HG03135 (cell line): ENCODE data around the gene MOV10L1.
"Not testable (repeated sequence)": the region's sequence is repeated elsewhere in the genome, so short reads cannot be mapped to it uniquely, and the experiment has no call there.

ENCODE experiments used
- ATAC-seq: cut with Tn5 transposase; IDR thresholded peaks from one replicate; pipeline ENCODE4 v1.9.1; 2021; ENCODE audit warnings: mild to moderate bottlenecking, moderate library complexity; ENCODE audit not compliant: unreplicated experiment

MOV10L1 gene

DNA sequence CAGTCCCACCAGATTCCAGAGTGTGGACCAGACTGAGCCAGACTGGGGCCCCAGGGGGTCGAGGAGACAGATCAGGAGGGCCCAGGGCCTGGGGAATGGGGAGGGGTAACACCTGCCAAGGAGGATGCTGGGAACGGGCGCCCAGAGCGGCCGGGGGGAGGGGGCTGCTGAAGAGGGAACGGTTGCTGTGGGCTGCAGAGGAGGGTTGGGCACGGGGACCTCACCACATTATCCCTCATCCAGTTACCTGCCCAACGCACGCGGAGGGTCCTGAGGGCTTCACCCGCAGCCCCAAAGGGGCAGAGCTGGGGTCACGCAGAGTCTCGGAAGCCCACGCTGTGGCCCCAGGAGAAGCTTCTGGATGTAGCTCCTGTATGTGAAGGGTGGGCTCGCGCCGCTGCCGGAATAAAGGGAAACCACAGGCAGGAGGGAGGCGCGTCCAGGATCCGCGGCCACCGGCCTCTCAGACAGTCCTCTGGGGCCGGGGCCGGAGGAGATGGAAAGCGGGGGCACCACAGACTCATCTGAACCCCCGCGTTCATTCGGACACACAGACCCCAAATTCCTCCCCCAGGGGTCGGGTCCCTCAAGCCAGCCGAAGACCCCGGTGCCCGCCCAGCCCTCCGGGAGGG lies 110.1 kb downstream of the MOV10L1 start:
- peak; percentile 4 for ATAC-seq

DNA sequence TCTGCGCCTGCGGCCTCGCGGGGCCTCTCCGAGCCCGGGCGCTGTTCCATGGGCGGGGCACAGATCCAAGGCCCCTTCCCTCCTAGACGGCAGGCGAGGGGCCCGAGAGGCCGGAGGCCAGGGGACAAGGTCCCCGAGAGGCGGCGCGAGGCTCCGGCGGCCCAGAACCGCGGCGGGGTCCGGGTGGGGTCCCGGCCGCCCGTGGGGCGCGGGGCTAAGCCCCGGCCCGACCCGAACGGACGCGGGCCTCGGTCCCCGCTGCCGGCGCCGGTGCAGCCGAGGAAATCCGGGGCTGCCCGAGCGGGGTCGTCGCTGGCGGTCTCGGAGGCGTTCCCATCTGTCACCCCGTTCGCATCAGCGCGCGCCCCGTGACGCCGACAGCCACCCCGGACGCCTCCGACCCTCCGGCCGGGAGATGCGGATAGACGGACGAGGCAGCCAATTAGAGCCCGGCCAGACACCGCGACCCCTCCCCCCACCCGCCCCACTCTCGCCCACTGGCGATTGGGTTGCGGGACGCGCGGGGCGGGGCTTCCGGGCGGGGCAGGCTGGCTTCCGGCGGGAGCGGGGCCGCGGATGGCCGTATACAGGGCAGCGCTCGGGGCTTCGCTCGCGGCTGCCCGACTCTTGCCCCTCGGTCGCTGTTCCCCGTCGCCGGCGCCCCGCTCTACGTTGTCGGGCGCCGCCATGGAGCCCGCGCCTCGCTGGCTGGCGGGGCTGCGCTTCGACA lies 110.8 kb downstream of the MOV10L1 start, which contains the start of gene SELENOO:
Gene SELENOO (plus strand): TSS at position 551 of the 730 bp plus-strand sequence. CDS start 26 bp downstream, at position 577.
- peak; percentile 59 for ATAC-seq

- ATAC-seq: peak; percentile 19
These were observed 111.7 kb downstream of the MOV10L1 start for GRCh38 chr22:50201191-50202129.

DNA sequence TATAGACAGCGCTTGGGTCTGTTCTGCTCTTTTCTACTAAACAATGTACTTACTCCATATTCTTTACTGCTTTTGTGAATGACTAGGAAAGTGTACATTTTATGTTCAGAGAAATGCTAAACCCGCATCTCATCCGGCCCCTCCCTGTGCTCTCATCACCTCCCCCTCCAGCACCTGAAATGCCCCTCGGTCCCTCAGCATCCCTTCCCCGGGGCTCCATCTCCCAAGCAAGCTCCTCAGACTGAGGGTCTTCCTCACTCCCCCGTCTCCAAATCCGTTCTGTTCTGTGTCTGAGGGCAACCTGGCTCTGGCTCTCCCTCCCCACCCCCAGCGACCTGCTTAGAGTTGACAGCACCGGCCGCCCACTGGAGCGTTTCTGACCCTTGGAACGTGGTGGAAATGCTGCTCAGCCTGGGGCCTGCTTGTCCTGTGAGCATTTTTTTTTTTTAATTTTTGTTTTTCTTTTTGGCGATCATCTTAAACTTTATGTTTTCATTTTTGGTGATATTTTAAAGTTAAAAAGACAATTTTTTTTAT lies 112.4 kb downstream of the MOV10L1 start:
- ATAC-seq: no peak

- no peak for ATAC-seq
These were observed 113.5 kb downstream of the MOV10L1 start for GRCh38 chr22:50203288-50203687.

DNA sequence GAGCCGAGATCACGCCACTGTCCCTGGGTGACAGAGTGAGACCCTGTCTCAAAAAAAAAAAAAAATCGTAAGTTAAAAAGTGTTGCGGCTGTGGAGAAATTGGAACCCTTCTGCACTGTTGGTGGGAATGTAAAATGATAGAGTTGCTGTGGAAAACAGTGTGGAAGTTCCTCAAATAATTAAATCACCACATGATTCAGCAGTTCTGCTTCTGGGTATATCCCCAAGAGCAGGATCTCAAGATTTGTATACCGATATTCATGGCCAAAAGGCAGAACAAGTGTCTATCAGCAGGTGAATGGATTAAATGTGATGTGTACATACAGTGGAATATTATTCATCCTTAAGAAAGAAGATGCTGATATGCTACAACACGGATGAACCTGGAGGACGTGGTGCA lies 114.8 kb downstream of the MOV10L1 start:
- no peak for ATAC-seq

DNA sequence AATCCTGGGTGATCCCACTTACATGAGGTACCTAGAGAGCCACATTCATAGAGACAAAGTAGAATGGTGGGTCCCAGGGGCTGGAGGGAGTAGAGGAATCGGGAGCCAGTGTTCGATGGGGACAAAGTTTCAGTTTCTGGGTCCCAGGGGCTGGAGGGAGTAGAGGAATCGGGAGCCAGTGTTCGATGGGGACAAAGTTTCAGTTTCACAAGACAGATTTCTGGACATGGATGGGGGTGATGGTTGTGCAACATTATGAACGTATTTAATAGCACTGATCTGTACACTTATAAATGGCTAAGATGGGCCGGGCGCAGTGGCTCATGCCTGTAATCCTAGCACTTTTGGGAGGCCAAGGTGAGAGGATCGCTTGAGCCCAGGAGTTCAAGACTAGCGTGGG lies 115.2 kb downstream of the MOV10L1 start:
- ATAC-seq: not testable (repeated sequence)

DNA sequence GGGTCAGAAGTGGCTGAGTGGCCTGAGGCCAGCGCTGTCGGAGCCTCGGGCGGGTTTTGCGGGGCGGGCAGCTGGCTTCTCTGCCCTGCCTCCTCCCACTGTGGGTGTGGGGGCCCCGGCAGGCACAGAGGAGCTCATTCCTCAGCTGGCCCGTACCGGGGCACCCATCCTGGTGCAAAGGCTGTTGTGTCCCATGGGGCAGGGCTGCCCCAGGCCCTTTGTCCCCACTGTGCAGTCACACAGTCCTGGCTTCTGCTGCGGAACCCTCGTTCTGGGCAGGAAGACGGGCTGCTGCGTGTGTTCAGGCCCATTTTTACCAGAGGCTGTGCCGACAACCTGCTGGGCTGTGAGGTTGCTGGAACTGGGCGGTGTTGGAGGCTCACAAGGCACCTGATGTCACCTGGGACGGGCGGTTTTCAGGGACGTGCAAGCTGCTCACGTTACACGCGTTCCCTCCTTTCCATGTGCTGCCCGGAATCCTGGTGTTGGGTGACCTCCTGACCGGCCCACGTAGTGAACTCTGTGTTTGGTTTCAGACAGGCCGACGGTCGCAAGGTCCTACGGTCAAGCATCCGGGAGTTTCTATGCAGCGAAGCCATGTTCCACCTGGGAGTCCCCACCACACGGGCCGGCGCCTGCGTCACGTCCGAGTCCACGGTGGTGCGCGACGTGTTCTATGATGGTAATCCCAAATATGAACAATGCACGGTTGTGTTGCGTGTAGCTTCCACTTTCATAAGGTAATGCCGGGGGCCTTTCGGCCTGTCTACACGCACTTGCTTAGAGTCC lies 116.2 kb downstream of the MOV10L1 start:
- ATAC-seq: no peak

- no peak for ATAC-seq
These were observed 116.8 kb downstream of the MOV10L1 start for GRCh38 chr22:50206599-50206998.

DNA sequence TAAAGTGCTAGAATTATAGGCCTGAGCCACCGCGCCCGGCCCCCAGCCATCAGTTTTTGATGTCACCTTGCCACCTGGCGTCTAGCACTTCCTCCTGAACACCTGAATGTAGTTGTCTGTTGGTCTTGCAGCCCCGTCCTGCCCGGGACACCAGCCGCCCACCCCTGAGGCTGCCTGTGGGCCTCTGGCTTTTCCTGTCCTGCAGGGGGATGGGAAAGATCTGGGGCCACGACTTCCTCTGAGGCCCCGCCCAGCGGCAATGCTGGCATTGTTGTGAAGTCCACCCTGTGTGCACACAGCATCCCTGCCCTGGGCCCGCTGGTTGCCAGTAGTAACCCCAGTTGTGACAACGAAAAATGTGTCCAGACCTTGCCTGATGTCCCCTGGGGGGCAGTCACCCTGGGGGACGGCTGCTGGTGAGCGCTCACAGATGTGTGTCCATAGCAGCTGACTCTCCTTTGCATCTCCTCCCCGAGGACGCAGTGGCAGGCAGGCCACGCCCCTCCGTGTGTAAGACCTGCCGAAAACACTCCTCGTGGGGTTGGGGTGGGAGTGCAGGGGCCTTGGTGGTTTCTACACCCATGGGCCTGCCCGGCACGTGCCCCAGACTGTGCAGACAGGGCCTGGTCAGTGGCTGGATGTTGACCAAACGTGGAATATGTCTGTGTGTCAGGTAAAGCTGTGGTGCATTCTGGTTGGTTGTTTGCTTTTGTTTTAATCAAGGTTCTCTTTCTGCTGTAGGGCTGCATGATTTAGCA lies 117.8 kb downstream of the MOV10L1 start:
- no peak for ATAC-seq

- ATAC-seq: no peak
These were observed 118.7 kb downstream of the MOV10L1 start for GRCh38 chr22:50208430-50208938.

GRCh38 chr22:50208939-50209892 lies 119.4 kb downstream of the MOV10L1 start:
- ATAC-seq: no peak

- no peak for ATAC-seq
These were observed 120.1 kb downstream of the MOV10L1 start for GRCh38 chr22:50209893-50210292.

DNA sequence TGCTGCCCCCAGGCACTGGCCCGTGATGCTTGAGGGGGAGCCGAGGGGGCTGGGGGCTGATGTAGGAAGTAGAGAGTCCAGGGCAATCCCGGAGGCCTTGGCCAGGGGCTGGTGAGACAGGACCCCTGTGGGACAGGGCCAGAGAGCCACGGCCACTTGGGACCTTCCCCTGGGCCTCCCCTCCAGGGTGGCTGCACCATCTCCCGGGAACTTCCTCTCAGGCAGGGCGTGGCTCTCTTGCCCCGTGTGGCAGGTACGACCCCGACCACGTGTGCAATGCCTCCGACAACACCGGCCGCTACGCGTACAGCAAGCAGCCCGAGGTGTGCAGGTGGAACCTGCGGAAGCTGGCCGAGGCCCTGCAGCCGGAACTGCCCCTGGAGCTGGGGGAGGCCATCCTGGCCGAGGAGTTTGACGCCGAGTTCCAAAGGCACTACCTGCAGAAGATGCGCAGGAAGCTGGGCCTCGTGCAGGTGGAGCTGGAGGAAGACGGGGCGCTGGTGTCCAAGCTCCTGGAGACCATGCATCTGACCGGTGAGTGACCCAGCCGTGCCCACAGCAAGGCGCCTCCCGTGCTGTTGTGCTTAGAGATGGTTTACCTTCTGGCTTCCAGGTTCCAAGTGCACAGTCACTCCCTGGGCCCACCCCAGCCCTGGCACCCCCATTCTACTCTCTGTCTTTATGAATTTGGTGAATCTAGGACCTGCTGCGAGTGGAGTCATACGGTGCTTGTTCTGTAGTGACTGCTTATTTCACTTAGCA lies 120.8 kb downstream of the MOV10L1 start:
- ATAC-seq: no peak

DNA sequence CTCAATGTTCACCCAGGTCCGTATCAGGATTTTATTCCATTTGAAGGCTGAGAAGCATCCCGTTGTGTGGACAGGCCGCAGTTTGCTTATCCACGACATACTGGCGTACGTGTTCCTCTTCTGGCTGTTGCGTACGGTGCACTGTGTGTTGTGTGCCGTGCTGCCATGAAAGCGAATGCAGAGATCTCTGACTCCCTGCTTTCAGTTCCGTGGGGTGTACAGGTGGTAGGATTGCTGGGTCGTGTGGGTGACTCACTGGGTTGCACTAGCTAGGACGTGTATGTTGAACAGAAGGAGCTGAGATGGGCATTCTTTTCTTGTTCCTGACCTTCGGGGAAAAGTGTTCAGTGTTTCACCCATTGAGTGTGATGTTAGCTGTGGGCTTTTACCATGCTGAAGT lies 121.3 kb downstream of the MOV10L1 start:
- ATAC-seq: no peak
